Adrenal gland (tissue), 12 donors: ENCODE data around the gene CCDC85C. TPM values are rescaled to one million over a fixed set of nuclear protein-coding genes. Genes with fewer than 3 reads are reported as not detected.
A peak's percentile ranks its signal among the peaks of the same experiment; 100 is the strongest.

Experiments used
- DNase-seq, 7 donors: peaks; one replicate each; pipeline ENCODE4 v3.0.0-alpha.2; 2019 to 2020
- H3K27ac ChIP-seq, 5 donors: fragments of 200-600 bp; sonication (generic) in 4 of 5; 1 replicate in 3 of 5; 2 replicates in 2 of 5; pipeline versions ENCODE4 v1.5.1 to v1.8.0; 2016 to 2020; ENCODE audit warnings: mild to moderate bottlenecking in 1 of 5
- H3K27me3 ChIP-seq: fragments of 200-600 bp; 2 replicates; pipeline ENCODE4 v1.8.0; 2021
- H3K36me3 ChIP-seq, 2 donors: fragments of 200-600 bp; replicated peaks in 1 of 2; 1 replicate in 1 of 2; 2 replicates in 1 of 2; pipeline versions ENCODE4 v1.5.1 to v1.8.0; 2018 to 2022
- H3K4me1 ChIP-seq, 2 donors: fragments of 200-600 bp; replicated peaks in 1 of 2; 1 replicate in 1 of 2; 2 replicates in 1 of 2; pipeline versions ENCODE4 v1.5.1 to v1.8.0; 2018 to 2021
- H3K4me3 ChIP-seq, 4 donors: fragments of 200-600 bp; sonication (generic) in 3 of 4; one replicate each; pipeline ENCODE4 v1.5.1; 2016 to 2018
- H3K9me3 ChIP-seq, 3 donors: fragments of 200-600 bp; sonication (generic) in 1 of 3; replicated peaks in 1 of 3; 1 replicate in 2 of 3; 2 replicates in 1 of 3; pipeline versions ENCODE4 v1.5.1 to v1.8.0; 2016 to 2021
- POLR2A ChIP-seq, 2 donors: fragments of 450-650 bp; IDR thresholded peaks; one replicate each; pipeline ENCODE4 v1.6.1; 2017; ENCODE audit warnings: antibody characterized with exemption in 2 of 2, mild to moderate bottlenecking in 2 of 2, moderate library complexity in 1 of 2
- WGBS, 4 donors: extraction: QIAGEN DNeasy Blood & Tissue Kit in 2 of 4; methylation state at CpG; one replicate each; pipeline versions ENCODE4 v1.1.5 to v1.1.7; 2013 to 2017; 5-methylcytosine and 5-hydroxymethylcytosine counted together
- intact Hi-C, 2 donors: fragments of 100-400 bp; cut with DNase I; formaldehyde crosslinking; loops; one replicate each; pipeline versions ENCODE4 v1.14.1 to v1.15.0; 2022 to 2023
- polyA plus RNA-seq, 3 donors: library from polyadenylated mRNA; stranded (reverse); fragments of 200-250 nt in 2 of 3; fragments of 350-450 nt in 1 of 3; fragmentation: Illumina TruSeq in 1 of 3; extraction: RNeasy Lipid Tissue Mini Kit (QIAGEN cat#74804) in 1 of 3; gene quantifications; one replicate each; pipeline ENCODE4 v1.2.3, GENCODE V29; 2013 to 2014
- total RNA-seq, 9 donors: library from RNA; depleted of rRNA in 4 of 9; stranded (reverse); fragments of >200 nt in 4 of 9; fragments of 120-200 nt in 1 of 9; fragmentation: NEBNext Ultra II Directional in 1 of 9; extraction: Animal tissue kit (Norgen Biotek cat#: 25700) in 1 of 9; gene quantifications; one replicate each; pipeline versions ENCODE4 v1.1.0 to v1.2.4, GENCODE V29; 2013 to 2023
- TF ChIP-seq, protein P1 (sequence below), 6 experiments: fragments of 450-650 bp in 4 of 6; fragments of 200-600 bp in 2 of 6; sonication (generic) in 1 of 6; IDR thresholded peaks; 1 replicate in 5 of 6; 2 replicates in 1 of 6; pipeline versions ENCODE4 v1.5.1 to v1.8.0; 2016 to 2021; ENCODE audit warnings: antibody characterized with exemption in 6 of 6, mild to moderate bottlenecking in 2 of 6, moderate library complexity in 1 of 6
- donor health status: healthy with polysubstance abuse.
- donor health status: Bipolar disorder and iron deficiency.
- donor health status: DM: yes; HTN: yes; CAD: no.
- donor health status: DM: no; HTN: no; CAD: no.
- donor health status: DM: no; HTN: no; CAD: no.
- donor health status: DM: yes; HTN: yes; CAD: no.

CCDC85C gene
- total and polyA plus RNA-seq, 12 donors, result 4.2 to 59.0 (median 37.9) TPM

DNA sequence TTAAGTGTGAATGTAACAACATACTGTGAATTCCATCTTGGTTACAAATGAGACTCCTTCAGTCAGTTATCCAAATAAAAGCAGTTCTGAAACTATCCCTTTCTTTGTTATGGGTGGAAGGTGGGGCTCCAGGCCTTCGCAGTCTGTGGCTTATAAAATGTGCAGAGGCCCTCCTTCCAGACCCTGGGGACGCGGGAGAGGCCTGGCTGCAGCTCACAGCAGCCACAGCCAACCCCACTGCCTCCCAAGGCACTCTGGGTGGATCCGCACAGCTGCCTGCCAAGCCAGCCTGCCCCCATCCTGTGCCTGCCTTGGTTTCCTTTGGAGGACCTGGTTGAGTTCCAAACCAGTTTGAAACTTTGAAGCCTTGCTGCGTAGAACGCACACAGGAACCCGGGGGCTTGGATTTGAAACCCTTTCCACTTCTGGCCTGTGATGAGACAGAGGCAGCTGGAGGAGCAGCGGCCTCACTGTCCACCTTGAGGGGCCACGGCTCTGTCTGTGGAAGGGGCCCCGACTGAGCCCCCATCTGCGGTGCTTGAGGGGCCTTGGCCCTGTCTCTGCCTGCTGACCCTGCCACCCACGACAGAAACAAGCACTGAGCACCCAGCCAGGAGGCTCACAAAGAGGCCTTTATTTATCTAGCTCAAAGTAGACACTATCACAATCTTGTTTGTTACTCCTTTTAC lies 92.4 kb downstream of the CCDC85C start:
- Histone ChIP-seq H3K9me3 (no peaks in the 10 kb centered on the region), H3K36me3 (peaks cover 0 to 68% of the 10 kb centered on the region in 2 donors), H3K4me3 (no peak overlapping the region), H3K27me3 (no peaks in the 10 kb centered on the region), H3K4me1 (no peaks in the 10 kb centered on the region), H3K27ac (peak overlapping the region in 2 of 5 donors; percentile 1 to 34)
- intact Hi-C loops, result no loop called here
- peak in 1 of 7 donors; percentile 49 for DNase-seq
- 55 to 81% (median 69%) methylated on average over 6 to 12 of the region's 12 CpGs for WGBS, 4 donors
- TF ChIP-seq POLR2A (IDR thresholded peaks at IDR 0.05), result no peak
- TF ChIP-seq, protein P1, sequence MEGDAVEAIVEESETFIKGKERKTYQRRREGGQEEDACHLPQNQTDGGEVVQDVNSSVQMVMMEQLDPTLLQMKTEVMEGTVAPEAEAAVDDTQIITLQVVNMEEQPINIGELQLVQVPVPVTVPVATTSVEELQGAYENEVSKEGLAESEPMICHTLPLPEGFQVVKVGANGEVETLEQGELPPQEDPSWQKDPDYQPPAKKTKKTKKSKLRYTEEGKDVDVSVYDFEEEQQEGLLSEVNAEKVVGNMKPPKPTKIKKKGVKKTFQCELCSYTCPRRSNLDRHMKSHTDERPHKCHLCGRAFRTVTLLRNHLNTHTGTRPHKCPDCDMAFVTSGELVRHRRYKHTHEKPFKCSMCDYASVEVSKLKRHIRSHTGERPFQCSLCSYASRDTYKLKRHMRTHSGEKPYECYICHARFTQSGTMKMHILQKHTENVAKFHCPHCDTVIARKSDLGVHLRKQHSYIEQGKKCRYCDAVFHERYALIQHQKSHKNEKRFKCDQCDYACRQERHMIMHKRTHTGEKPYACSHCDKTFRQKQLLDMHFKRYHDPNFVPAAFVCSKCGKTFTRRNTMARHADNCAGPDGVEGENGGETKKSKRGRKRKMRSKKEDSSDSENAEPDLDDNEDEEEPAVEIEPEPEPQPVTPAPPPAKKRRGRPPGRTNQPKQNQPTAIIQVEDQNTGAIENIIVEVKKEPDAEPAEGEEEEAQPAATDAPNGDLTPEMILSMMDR (IDR thresholded peaks at IDR 0.05), result no peak

DNA sequence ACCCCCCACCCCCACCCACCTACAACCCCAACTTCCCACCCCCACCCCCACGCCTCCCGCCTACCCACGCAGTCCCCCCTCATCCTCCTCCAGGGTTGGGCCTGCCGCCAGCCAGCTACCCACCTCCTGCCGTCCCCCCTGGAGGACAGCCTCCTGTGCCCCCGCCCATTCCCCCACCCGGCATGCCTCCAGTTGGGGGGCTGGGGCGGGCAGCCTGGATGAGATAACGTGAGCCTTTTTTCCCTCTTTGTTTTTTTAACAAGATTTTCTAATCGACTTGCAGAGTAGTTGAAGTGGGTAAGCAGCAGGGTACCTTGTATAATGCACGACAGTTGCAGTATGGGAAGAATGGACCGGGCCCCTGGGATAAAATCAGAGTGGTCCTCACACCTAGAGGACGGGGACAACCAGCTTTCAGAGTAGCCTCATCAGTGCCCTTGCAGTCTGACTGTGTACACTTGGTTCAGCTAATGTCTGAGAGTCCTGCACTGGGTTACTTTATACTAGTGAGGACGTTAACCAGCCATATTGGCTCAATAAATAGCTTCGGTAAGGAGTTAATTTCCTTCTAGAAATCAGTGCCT lies 93.4 kb downstream of the CCDC85C start:
- 72 to 80% (median 78%) methylated on average over 10 to 15 of the region's 15 CpGs for WGBS, 4 donors
- H3K4me1 ChIP-seq, result no peaks in the 10 kb centered on the region

DNA sequence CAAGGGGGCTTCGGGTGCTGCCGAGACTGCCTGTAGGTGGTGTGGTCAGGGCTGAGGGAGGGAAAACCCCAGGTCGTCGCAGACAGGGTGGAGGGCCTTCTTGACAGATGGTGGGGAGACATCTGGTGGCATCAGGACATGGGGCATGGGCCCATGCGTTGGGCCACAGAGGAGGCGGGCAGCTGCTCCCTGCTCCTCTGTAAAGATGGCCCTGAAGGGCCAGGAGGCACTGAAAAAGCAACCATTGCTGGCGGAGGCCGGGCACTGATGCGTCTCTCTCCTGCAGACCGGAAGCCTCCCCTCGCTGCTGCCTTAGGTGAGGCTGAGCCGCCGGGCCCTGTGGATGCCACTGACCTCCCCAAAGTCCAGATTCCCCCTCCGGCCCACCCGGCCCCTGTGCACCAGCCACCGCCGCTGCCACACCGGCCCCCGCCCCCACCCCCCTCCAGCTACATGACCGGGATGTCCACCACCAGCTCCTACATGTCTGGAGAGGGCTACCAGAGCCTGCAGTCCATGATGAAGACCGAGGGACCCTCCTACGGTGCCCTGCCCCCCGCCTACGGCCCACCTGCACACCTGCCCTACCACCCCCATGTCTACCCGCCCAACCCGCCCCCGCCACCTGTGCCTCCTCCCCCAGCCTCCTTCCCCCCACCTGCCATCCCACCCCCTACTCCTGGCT lies 94.0 kb downstream of the CCDC85C start:
- Histone ChIP-seq H3K27ac (no peak overlapping the region), H3K36me3 (peaks cover 0 to 83% of the 10 kb centered on the region in 2 donors), H3K4me3 (no peak overlapping the region), H3K9me3 (no peaks in the 10 kb centered on the region), H3K4me1 (no peaks in the 10 kb centered on the region), H3K27me3 (no peaks in the 10 kb centered on the region)
- DNase-seq, result peak in 1 of 7 donors; percentile 48
- intact Hi-C loops, result no loop called here
- 87 to 93% (median 90%) methylated on average over 16 to 27 of the region's 27 CpGs for WGBS, 4 donors
- TF ChIP-seq, protein P1 (IDR thresholded peaks at IDR 0.05), result no peak
- TF ChIP-seq POLR2A (IDR thresholded peaks at IDR 0.05), result no peak

More for the DNA sequence above, 93.4 kb downstream of the CCDC85C start:
- intact Hi-C loops, result no loop called here
- Histone ChIP-seq H3K36me3 (peaks cover 0 to 77% of the 10 kb centered on the region in 2 donors), H3K27me3 (no peaks in the 10 kb centered on the region), H3K4me3 (no peak overlapping the region), H3K27ac (peak overlapping the region in 1 of 5 donors; percentile 17), H3K9me3 (no peaks in the 10 kb centered on the region)
- TF ChIP-seq, protein P1 (IDR thresholded peaks at IDR 0.05), result no peak
- no peak for TF ChIP-seq POLR2A (IDR thresholded peaks at IDR 0.05)
- peak in 1 of 7 donors; percentile 45 for DNase-seq

DNA sequence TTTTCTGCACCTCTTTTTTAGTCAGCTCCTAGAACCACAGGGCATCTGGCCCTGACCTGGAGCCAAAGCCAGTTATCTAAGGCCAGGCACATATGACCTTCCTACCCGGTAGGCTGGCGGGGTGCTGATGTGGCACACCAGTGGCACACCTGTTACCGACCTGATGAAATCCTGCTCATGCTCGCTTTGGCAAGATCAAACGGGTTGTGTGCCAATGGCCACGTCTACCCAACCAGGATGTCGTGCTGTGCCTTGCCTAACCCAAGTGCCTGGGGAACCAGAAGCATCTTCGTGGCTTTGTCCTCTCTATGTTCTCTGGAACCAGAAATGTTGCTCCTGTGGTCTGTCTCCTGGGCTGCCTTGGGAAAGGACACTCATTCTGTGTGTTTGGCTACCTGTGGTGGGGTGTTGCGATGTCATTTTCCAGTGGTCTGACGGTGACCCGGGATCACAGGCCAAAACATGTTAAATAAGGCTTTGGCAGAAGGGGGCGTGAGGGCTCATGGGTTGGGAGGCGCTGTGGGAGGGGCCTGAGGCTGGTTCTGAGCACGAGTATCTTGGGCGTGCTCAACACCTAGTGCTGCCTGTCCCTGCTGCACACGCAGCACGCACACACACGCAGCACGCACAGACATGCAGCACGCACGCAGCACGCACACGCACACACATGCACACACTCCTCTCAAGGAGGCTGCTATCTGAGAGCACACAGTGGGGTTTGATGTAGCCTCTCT lies 94.9 kb downstream of the CCDC85C start:
- Histone ChIP-seq H3K27ac (no peak overlapping the region), H3K9me3 (no peaks in the 10 kb centered on the region), H3K4me3 (no peak overlapping the region), H3K27me3 (no peaks in the 10 kb centered on the region), H3K4me1 (no peaks in the 10 kb centered on the region), H3K36me3 (peaks cover 0 to 81% of the 10 kb centered on the region in 2 donors)
- TF ChIP-seq POLR2A (IDR thresholded peaks at IDR 0.05), result no peak
- TF ChIP-seq, protein P1 (IDR thresholded peaks at IDR 0.05), result no peak
- intact Hi-C loops, result no loop called here
- DNase-seq, result peak in 2 of 7 donors; percentile 21 to 54
- 70 to 83% (median 79%) methylated on average over 9 to 23 of the region's 23 CpGs for WGBS, 4 donors
